NCI-H1105 (cell line): Measurements from ENCODE around the gene OLAH.
A peak's percentile ranks its signal among the peaks of the same experiment; 100 is the strongest.

Experiments
- DNase-seq: peaks from one replicate; lab custom pipeline; 2025; lab: John Stamatoyannopoulos, UW

OLAH gene

GRCh38 chr10:15069230-15069629, 25.5 kb downstream of the OLAH start:
- no peak for DNase-seq

- DNase-seq, result no peak
These were observed 28.6 kb downstream of the OLAH start for GRCh38 chr10:15072358-15072757.

- DNase-seq, result no peak
These were observed 31.7 kb downstream of the OLAH start for GRCh38 chr10:15075421-15075820.

GRCh38 chr10:15083674-15084501, 40.1 kb downstream of the OLAH start:
- DNase-seq, result no peak

- DNase-seq, result peak; percentile 1
These were observed 40.8 kb downstream of the OLAH start for GRCh38 chr10:15084502-15084922.

GRCh38 chr10:15088428-15089261, 44.9 kb downstream of the OLAH start, which contains the start of gene ACBD7:
ACBD7 (minus strand) TSS chr10:15088776; CDS start chr10:15088728, 48 bp downstream.
- DNase-seq, result peak; percentile 63

- DNase-seq, result no peak
These were observed 47.7 kb downstream of the OLAH start for GRCh38 chr10:15091418-15091817.

GRCh38 chr10:15092855-15093408, 49.2 kb downstream of the OLAH start:
- no peak for DNase-seq

GRCh38 chr10:15096661-15097010, 52.9 kb downstream of the OLAH start:
- no peak for DNase-seq

GRCh38 chr10:15097011-15097812, 53.5 kb downstream of the OLAH start, which contains the start of gene RPP38:
RPP38 (plus strand) TSS chr10:15097355; CDS start chr10:15103315, 5,960 bp downstream.
- peak; percentile 75 for DNase-seq

GRCh38 chr10:15099886-15100285, 56.1 kb downstream of the OLAH start:
- no peak for DNase-seq

GRCh38 chr10:15103513-15103912, 59.8 kb downstream of the OLAH start:
- no peak for DNase-seq

GRCh38 chr10:15106352-15107013, 62.7 kb downstream of the OLAH start:
- DNase-seq, result peak; percentile 48

GRCh38 chr10:15112657-15113056, 68.9 kb downstream of the OLAH start:
- DNase-seq, result no peak

GRCh38 chr10:15113766-15114165, 70.0 kb downstream of the OLAH start:
- DNase-seq, result no peak

GRCh38 chr10:15116225-15116624, 72.5 kb downstream of the OLAH start:
- DNase-seq, result no peak

- DNase-seq, result no peak
These were observed 74.9 kb downstream of the OLAH start for GRCh38 chr10:15118615-15119014.

- DNase-seq, result no peak
These were observed 76.8 kb downstream of the OLAH start for GRCh38 chr10:15120523-15120922.

- DNase-seq, result no peak
These were observed 78.0 kb downstream of the OLAH start for GRCh38 chr10:15121707-15122106.

- no peak for DNase-seq
These were observed 78.8 kb downstream of the OLAH start for GRCh38 chr10:15122477-15123030.
